ENCODE results near the gene CTAGE6.
"Not testable (repeated sequence)": the region's sequence is repeated elsewhere in the genome, so short reads cannot be mapped to it uniquely, and the experiment has no call there.

- not testable (repeated sequence) for TF ChIP-seq CTCF (conservative IDR thresholded peaks at IDR 0.05); EZH2 (IDR thresholded peaks at IDR 0.05; ENCODE audit: low read depth)
Measured at GRCh38 chr7:143797896-143798290, 40.4 kb upstream of the CTAGE6 start.
